HepG2 (cell line): ENCODE results near the gene SMARCA5. TPM values are rescaled to one million over a fixed set of nuclear protein-coding genes. Genes with fewer than 3 reads are reported as not detected.

Experiments used
- AKAP8 ChIP-seq: sonication (generic); formaldehyde crosslinking; IDR thresholded peaks from 2 replicates; pipeline ENCODE4 v1.5.1; 2020; ENCODE audit warnings: mild to moderate bottlenecking, missing genetic modification reagents
- ARHGAP35 ChIP-seq: sonication (generic); formaldehyde crosslinking; IDR thresholded peaks from 2 replicates; pipeline ENCODE4 v1.9.0; 2022; ENCODE audit warnings: mild to moderate bottlenecking, inconsistent platforms, moderate library complexity, missing genetic modification reagents, borderline replicate concordance
- ASH2L ChIP-seq: fragments of 300-600, 200-600 bp; sonication (generic); IDR thresholded peaks from 2 replicates; pipeline ENCODE4 v1.7.0; 2017; ENCODE audit warnings: low read depth, mild to moderate bottlenecking, moderate library complexity, mixed read lengths, low read length; ENCODE audit not compliant: insufficient read length
- FLYWCH1 ChIP-seq: sonication (generic); formaldehyde crosslinking; IDR thresholded peaks from 2 replicates; pipeline ENCODE4 v1.8.1; 2023; ENCODE audit warnings: mild to moderate bottlenecking, missing genetic modification reagents
- HDAC2 ChIP-seq: sonication (generic); formaldehyde crosslinking; IDR thresholded peaks from 2 replicates; pipeline ENCODE4 v1.4.0; 2020; ENCODE audit warnings: missing genetic modification reagents
- HNF4G ChIP-seq, 2 experiments: sonication (generic) in 1 of 2; formaldehyde crosslinking in 1 of 2; IDR thresholded peaks; 2 replicates each; pipeline versions ENCODE4 v1.4.0 to v1.6.1; 2011 to 2020; ENCODE audit warnings: borderline replicate concordance in 2 of 2, low read depth in 2 of 2, mild to moderate bottlenecking in 2 of 2, low read length in 1 of 2, missing genetic modification reagents in 1 of 2, moderate library complexity in 1 of 2
- KLF12 ChIP-seq: sonication (generic); formaldehyde crosslinking; IDR thresholded peaks from 2 replicates; pipeline ENCODE4 v1.4.0; 2020; ENCODE audit warnings: missing genetic modification reagents, borderline replicate concordance
- NFYC ChIP-seq: IDR thresholded peaks from 2 replicates; pipeline ENCODE4 v1.6.1; 2016; ENCODE audit warnings: missing genetic modification reagents, missing compliant biosample characterization
- POGZ ChIP-seq: sonication (generic); formaldehyde crosslinking; IDR thresholded peaks from 2 replicates; pipeline ENCODE4 v1.4.0; 2020; ENCODE audit warnings: mild to moderate bottlenecking, missing genetic modification reagents
- PTBP1 ChIP-seq: fragments of 200-400 bp; formaldehyde crosslinking; IDR thresholded peaks from 2 replicates; pipeline ENCODE4 v1.6.1; 2018; ENCODE audit warnings: low read length, low read depth; ENCODE audit not compliant: poor library complexity, severe bottlenecking
- SP2 ChIP-seq: sonication (generic); formaldehyde crosslinking; IDR thresholded peaks from 2 replicates; pipeline ENCODE4 v1.5.1; 2020; ENCODE audit warnings: mild to moderate bottlenecking, missing genetic modification reagents
- SP4 ChIP-seq: sonication (generic); formaldehyde crosslinking; IDR thresholded peaks from 2 replicates; pipeline ENCODE4 v1.8.1; 2023; ENCODE audit warnings: mild to moderate bottlenecking, missing genetic modification reagents
- YEATS4 ChIP-seq: sonication (generic); formaldehyde crosslinking; IDR thresholded peaks from 2 replicates; pipeline ENCODE4 v1.4.0; 2020; ENCODE audit warnings: missing genetic modification reagents, borderline replicate concordance
- ZBTB21 ChIP-seq: sonication (generic); formaldehyde crosslinking; IDR thresholded peaks from 2 replicates; pipeline ENCODE4 v1.4.0; 2020; ENCODE audit warnings: missing genetic modification reagents
- ZBTB3 ChIP-seq: sonication (generic); formaldehyde crosslinking; IDR thresholded peaks from 2 replicates; pipeline ENCODE4 v1.4.0; 2020; ENCODE audit warnings: low read depth, mild to moderate bottlenecking, moderate library complexity, missing genetic modification reagents, borderline replicate concordance
- ZNF225 ChIP-seq: sonication (generic); formaldehyde crosslinking; IDR thresholded peaks from 2 replicates; pipeline ENCODE4 v1.4.0; 2020; ENCODE audit warnings: mild to moderate bottlenecking, missing genetic modification reagents
- ZNF33B ChIP-seq: sonication (generic); formaldehyde crosslinking; IDR thresholded peaks from 2 replicates; pipeline ENCODE4 v1.5.1; 2020; ENCODE audit warnings: mild to moderate bottlenecking, missing genetic modification reagents
- ZNF75D ChIP-seq: sonication (generic); formaldehyde crosslinking; IDR thresholded peaks from 2 replicates; pipeline ENCODE4 v1.8.1; 2023; ENCODE audit warnings: missing genetic modification reagents, mild to moderate bottlenecking, borderline replicate concordance
- ZNF781 ChIP-seq: sonication (generic); formaldehyde crosslinking; IDR thresholded peaks from 2 replicates; pipeline ENCODE4 v1.5.1; 2020; ENCODE audit warnings: borderline replicate concordance, mild to moderate bottlenecking, missing genetic modification reagents; ENCODE audit errors: not compliant biosample characterization
- ZSCAN25 ChIP-seq: sonication (generic); formaldehyde crosslinking; IDR thresholded peaks from 2 replicates; pipeline ENCODE4 v1.8.0; 2022; ENCODE audit warnings: mild to moderate bottlenecking, missing genetic modification reagents
- polyA plus RNA-seq, 8 experiments: library from polyadenylated mRNA; depleted of rRNA in 3 of 8; stranded (reverse) in 7 of 8; unstranded in 1 of 8; fragments of >200 nt; fragmentation: Illumina TruSeq in 4 of 8; extraction: Trizol in 4 of 8; gene quantifications; 2 replicates each; pipeline versions ENCODE4 v1.2.1 to v1.2.3, GENCODE V29; 2011 to 2016; ENCODE audit warnings: low read depth in 4 of 8, missing spikeins in 1 of 8, mixed read lengths in 1 of 8; ENCODE audit not compliant: insufficient read depth in 1 of 8
- total RNA-seq, 5 experiments: library from RNA; depleted of rRNA; stranded (reverse); fragments of >200 nt; fragmentation: Illumina TruSeq; extraction: Trizol; gene quantifications; 2 replicates each; pipeline ENCODE4 v1.2.3, GENCODE V29; 2016; ENCODE audit warnings: low read depth in 1 of 5
- TF ChIP-seq, protein P1 (sequence below): sonication (generic); formaldehyde crosslinking; IDR thresholded peaks from 2 replicates; pipeline ENCODE4 v1.4.0; 2020; ENCODE audit warnings: mild to moderate bottlenecking, missing genetic modification reagents
- TF ChIP-seq, protein P2 (sequence below): sonication (generic); formaldehyde crosslinking; conservative IDR thresholded peaks from 2 replicates; pipeline ENCODE4 v1.4.0; 2020; ENCODE audit warnings: missing genetic modification reagents
- TF ChIP-seq, protein P3 (sequence below): IDR thresholded peaks from 2 replicates; pipeline ENCODE4 v1.6.1; 2016

The SMARCA5 gene
- total and polyA plus RNA-seq, 2 of the 13 experiments (the other 11 are each of a cell fraction or from before 2014, with no cell fraction given): 7.0 to 37.5 TPM

DNA sequence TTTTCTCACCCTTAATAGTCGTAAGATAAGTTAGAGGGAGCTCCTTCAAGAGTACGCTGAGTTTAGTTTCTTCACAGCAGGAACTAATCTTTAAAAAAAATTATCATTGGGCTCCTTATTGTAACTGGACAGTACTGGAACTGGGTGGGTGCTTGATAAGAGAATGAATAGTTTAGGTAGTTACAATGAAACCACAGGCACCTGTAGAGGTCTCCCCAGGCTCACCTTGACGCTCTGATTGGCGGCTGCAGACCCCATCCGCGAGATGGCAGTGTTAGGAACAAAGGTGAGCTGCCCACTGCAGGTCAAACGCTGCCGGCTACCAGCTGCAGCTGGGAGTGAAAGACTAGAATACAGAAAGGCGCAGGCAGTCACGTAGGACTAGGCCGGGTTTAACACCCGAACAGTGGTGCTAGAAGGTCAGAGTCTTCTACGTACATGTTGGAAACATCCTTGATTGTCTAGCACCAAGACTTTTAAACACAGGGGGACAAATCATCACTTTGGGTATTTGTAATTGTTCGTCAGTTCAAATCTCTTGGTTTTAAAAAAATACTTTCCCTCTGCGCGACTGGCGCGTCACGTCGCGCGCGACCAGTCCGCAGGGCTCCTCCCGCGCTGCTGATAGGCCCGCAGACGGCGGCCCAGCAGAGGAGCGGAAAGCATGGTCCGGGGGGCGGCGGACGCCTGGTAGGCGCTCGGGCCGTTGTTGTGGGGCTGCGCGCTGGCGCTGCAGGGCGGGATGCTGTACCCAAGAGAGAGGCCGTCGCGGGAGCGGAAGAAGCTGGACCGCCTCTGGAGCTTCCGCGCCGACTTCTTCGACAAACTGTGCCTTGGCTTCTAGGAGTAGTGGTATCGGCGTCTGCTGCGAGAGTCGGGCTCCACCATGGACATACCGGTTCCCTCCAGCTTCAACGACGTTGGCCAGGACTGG lies 45.6 kb downstream of the SMARCA5 start (continued):
- TF ChIP-seq ZSCAN25 (no peak), AKAP8 (CRISPR knock-in tag) (no peak), ZNF75D (CRISPR knock-in tag) (no peak), KLF12 (CRISPR knock-in tag) (no peak), ZNF225 (CRISPR knock-in tag) (0 out of 2 replicates have a peak, but pooled peaks have one; percentile 36), ZBTB3 (CRISPR knock-in tag) (no peak), NFYC (peak; percentile 26), POGZ (no peak), SP2 (CRISPR knock-in tag) (no peak), ZNF33B (CRISPR knock-in tag) (no peak), FLYWCH1 (CRISPR knock-in tag) (no peak), ASH2L (peak; percentile 53), HNF4G (IDR thresholded peaks at IDR 0.05; ENCODE audit: borderline replicate concordance, low read depth, low read length) (no peak; the same call in 1 of the 2 replicates), HNF4G (CRISPR knock-in tag; IDR thresholded peaks at IDR 0.05; ENCODE audit: borderline replicate concordance, low read depth) (no peak), ARHGAP35 (no peak), ZNF781 (CRISPR knock-in tag) (peak; percentile 59), SP4 (CRISPR knock-in tag) (0 out of 2 replicates have a peak, but pooled peaks have one; percentile 6), PTBP1 (no peak), YEATS4 (CRISPR knock-in tag) (peak; percentile 53; the same call in 1 of the 2 replicates), ZBTB21 (CRISPR knock-in tag) (no peak), HDAC2 (CRISPR knock-in tag) (peak; percentile 52)
- TF ChIP-seq, protein P1, sequence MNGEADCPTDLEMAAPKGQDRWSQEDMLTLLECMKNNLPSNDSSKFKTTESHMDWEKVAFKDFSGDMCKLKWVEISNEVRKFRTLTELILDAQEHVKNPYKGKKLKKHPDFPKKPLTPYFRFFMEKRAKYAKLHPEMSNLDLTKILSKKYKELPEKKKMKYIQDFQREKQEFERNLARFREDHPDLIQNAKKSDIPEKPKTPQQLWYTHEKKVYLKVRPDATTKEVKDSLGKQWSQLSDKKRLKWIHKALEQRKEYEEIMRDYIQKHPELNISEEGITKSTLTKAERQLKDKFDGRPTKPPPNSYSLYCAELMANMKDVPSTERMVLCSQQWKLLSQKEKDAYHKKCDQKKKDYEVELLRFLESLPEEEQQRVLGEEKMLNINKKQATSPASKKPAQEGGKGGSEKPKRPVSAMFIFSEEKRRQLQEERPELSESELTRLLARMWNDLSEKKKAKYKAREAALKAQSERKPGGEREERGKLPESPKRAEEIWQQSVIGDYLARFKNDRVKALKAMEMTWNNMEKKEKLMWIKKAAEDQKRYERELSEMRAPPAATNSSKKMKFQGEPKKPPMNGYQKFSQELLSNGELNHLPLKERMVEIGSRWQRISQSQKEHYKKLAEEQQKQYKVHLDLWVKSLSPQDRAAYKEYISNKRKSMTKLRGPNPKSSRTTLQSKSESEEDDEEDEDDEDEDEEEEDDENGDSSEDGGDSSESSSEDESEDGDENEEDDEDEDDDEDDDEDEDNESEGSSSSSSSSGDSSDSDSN (CRISPR knock-in tag): peak; percentile 70
- TF ChIP-seq, protein P2, sequence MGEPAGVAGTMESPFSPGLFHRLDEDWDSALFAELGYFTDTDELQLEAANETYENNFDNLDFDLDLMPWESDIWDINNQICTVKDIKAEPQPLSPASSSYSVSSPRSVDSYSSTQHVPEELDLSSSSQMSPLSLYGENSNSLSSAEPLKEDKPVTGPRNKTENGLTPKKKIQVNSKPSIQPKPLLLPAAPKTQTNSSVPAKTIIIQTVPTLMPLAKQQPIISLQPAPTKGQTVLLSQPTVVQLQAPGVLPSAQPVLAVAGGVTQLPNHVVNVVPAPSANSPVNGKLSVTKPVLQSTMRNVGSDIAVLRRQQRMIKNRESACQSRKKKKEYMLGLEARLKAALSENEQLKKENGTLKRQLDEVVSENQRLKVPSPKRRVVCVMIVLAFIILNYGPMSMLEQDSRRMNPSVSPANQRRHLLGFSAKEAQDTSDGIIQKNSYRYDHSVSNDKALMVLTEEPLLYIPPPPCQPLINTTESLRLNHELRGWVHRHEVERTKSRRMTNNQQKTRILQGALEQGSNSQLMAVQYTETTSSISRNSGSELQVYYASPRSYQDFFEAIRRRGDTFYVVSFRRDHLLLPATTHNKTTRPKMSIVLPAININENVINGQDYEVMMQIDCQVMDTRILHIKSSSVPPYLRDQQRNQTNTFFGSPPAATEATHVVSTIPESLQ: no peak
- TF ChIP-seq, protein P3, sequence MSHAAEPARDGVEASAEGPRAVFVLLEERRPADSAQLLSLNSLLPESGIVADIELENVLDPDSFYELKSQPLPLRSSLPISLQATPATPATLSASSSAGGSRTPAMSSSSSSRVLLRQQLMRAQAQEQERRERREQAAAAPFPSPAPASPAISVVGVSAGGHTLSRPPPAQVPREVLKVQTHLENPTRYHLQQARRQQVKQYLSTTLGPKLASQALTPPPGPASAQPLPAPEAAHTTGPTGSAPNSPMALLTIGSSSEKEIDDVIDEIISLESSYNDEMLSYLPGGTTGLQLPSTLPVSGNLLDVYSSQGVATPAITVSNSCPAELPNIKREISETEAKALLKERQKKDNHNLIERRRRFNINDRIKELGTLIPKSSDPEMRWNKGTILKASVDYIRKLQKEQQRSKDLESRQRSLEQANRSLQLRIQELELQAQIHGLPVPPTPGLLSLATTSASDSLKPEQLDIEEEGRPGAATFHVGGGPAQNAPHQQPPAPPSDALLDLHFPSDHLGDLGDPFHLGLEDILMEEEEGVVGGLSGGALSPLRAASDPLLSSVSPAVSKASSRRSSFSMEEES: no peak
